ENCODE data around the gene SPC24.
"Not testable (repeated sequence)": the region's sequence is repeated elsewhere in the genome, so short reads cannot be mapped to it uniquely, and the experiment has no call there.

Gene SPC24

GRCh38 chr19:11164296-11164695 is 8.7 kb upstream of the SPC24 start:
- no peak for DNase-seq

- not testable (repeated sequence) for DNase-seq
These were observed 4.8 kb upstream of the SPC24 start for GRCh38 chr19:11160440-11160768.

GRCh38 chr19:11159598-11160439 is 4.2 kb upstream of the SPC24 start:
- DNase-seq, result no peak

- DNase-seq, result no peak
These were observed 917 bp downstream of the SPC24 start for GRCh38 chr19:11154683-11155047.

- DNase-seq, result no peak
These were observed 3.1 kb downstream of the SPC24 start for GRCh38 chr19:11152318-11153062.

- DNase-seq, result no peak
These were observed 4.4 kb downstream of the SPC24 start for GRCh38 chr19:11151181-11151580.

GRCh38 chr19:11148001-11148400 is 7.6 kb downstream of the SPC24 start:
- no peak for DNase-seq

- DNase-seq, result no peak
These were observed 10.1 kb downstream of the SPC24 start for GRCh38 chr19:11145536-11145924.

GRCh38 chr19:11142528-11143171 is 12.9 kb downstream of the SPC24 start:
- DNase-seq, result no peak

- no peak for DNase-seq
These were observed 13.6 kb downstream of the SPC24 start for GRCh38 chr19:11141937-11142527.

- DNase-seq, result no peak
These were observed 14.7 kb downstream of the SPC24 start for GRCh38 chr19:11140896-11141295.

GRCh38 chr19:11140023-11140538 is 15.5 kb downstream of the SPC24 start:
- not testable (repeated sequence) for DNase-seq

GRCh38 chr19:11138601-11139300 is 16.8 kb downstream of the SPC24 start:
- DNase-seq, result no peak

- peak; percentile 65 for DNase-seq
These were observed 17.8 kb downstream of the SPC24 start for GRCh38 chr19:11137542-11138384.

- no peak for DNase-seq
These were observed 19.0 kb downstream of the SPC24 start for GRCh38 chr19:11136400-11137101.

- DNase-seq, result no peak
These were observed 24.1 kb downstream of the SPC24 start for GRCh38 chr19:11131471-11131870.

GRCh38 chr19:11130824-11131455 is 24.6 kb downstream of the SPC24 start:
- peak; percentile 82 for DNase-seq

GRCh38 chr19:11127905-11128304 is 27.7 kb downstream of the SPC24 start:
- DNase-seq, result no peak

- DNase-seq, result peak; percentile 85
These were observed 29.4 kb downstream of the SPC24 start for GRCh38 chr19:11125994-11126685.

GRCh38 chr19:11124157-11124556 is 31.4 kb downstream of the SPC24 start:
- not testable (repeated sequence) for DNase-seq
